ENCODE results near the gene ERI3.

The ERI3 gene

GRCh38 chr1:44318097-44319088 lies 36.7 kb downstream of the ERI3 start:
- no peak for FAIRE-seq
- TF ChIP-seq CTCF (IDR thresholded peaks at IDR 0.05; ENCODE audit: insufficient read depth, missing control alignments) = peak; percentile 80
- no peak for DNase-seq (ENCODE audit: insufficient read length, low spot score)

GRCh38 chr1:44316231-44316759 lies 38.8 kb downstream of the ERI3 start:
- no peak for DNase-seq (ENCODE audit: insufficient read length, low spot score)
- TF ChIP-seq CTCF (IDR thresholded peaks at IDR 0.05; ENCODE audit: insufficient read depth, missing control alignments) = no peak
- peak; percentile 95 for FAIRE-seq

GRCh38 chr1:44315521-44315920 lies 39.5 kb downstream of the ERI3 start:
- TF ChIP-seq CTCF (IDR thresholded peaks at IDR 0.05; ENCODE audit: insufficient read depth, missing control alignments) = no peak
- no peak for DNase-seq (ENCODE audit: insufficient read length, low spot score)
- FAIRE-seq = no peak

- TF ChIP-seq CTCF (IDR thresholded peaks at IDR 0.05; ENCODE audit: insufficient read depth, missing control alignments) = peak; percentile 55
- FAIRE-seq (no peak), DNase-seq (ENCODE audit: insufficient read length, low spot score) (no peak)
These were observed 40.6 kb downstream of the ERI3 start for GRCh38 chr1:44314452-44314851.

- no peak for TF ChIP-seq CTCF (IDR thresholded peaks at IDR 0.05; ENCODE audit: insufficient read depth, missing control alignments)
- peak; percentile 75 for FAIRE-seq
- DNase-seq (ENCODE audit: insufficient read length, low spot score) = no peak
These were observed 41.7 kb downstream of the ERI3 start for GRCh38 chr1:44313265-44313918.

GRCh38 chr1:44312399-44313196 lies 42.5 kb downstream of the ERI3 start:
- TF ChIP-seq CTCF (IDR thresholded peaks at IDR 0.05; ENCODE audit: insufficient read depth, missing control alignments) = no peak
- no peak for FAIRE-seq
- DNase-seq (ENCODE audit: insufficient read length, low spot score) = no peak

Data from D721Med (cell line).